ENCODE results near the gene A1CF.
A peak's percentile ranks its signal among the peaks of the same experiment; 100 is the strongest.
"Not testable (repeated sequence)": the region's sequence is repeated elsewhere in the genome, so short reads cannot be mapped to it uniquely, and the experiment has no call there.

A1CF gene, protein sequence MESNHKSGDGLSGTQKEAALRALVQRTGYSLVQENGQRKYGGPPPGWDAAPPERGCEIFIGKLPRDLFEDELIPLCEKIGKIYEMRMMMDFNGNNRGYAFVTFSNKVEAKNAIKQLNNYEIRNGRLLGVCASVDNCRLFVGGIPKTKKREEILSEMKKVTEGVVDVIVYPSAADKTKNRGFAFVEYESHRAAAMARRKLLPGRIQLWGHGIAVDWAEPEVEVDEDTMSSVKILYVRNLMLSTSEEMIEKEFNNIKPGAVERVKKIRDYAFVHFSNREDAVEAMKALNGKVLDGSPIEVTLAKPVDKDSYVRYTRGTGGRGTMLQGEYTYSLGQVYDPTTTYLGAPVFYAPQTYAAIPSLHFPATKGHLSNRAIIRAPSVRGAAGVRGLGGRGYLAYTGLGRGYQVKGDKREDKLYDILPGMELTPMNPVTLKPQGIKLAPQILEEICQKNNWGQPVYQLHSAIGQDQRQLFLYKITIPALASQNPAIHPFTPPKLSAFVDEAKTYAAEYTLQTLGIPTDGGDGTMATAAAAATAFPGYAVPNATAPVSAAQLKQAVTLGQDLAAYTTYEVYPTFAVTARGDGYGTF

GRCh38 chr10:50885097-50885859, at the start of gene A1CF:
Gene A1CF, minus strand, starts transcription at chr10:50885627. Its CDS starts 25,687 bp downstream, at chr10:50859940.
- DNase-seq (ENCODE audit: low spot score) = peak; percentile 62

DNA sequence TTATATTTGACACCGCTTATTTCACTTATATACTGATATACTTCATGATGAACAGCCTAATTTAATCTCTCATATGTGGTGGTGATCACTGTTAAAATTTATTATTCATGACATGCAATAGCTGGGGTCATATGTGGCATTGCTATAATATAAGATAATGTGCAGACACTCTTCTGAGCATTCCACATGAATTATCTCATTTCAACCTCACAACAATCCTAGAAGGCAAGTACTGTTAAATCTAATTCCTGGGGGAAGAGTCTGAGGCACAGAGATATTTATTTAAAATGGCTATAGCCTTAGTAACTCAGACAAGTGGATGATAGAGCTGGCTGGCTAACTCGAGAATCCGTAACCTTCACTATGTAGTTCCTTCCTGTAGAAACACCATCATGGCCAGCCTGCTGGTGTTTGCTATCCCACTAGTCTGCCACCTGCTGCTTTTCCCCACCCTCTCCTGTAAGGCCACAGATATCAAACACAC, 46.6 kb upstream of the A1CF start:
- no peak for DNase-seq (ENCODE audit: low spot score)

DNA sequence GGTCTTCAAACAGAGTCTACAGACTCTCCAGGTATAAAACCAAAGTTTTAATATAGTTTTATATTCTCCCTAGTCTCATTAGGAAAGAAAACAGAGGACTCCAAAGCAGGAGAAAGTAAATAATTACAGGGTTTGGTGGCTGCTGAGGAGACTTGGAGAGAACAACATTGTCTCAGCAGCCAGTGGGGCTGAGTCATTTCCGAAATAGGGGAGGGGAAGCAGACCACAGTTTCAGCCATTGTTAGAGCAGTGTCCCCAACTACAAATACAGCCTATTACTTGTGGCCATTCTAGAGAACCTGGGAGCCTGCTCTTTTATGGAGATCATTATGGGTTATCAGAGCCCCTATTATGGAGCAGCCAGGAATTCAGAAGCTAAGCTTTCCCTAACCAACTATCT, 44.2 kb upstream of the A1CF start:
- no peak for DNase-seq (ENCODE audit: low spot score)

GRCh38 chr10:50928190-50928552, 42.7 kb upstream of the A1CF start:
- no peak for DNase-seq (ENCODE audit: low spot score)

DNA sequence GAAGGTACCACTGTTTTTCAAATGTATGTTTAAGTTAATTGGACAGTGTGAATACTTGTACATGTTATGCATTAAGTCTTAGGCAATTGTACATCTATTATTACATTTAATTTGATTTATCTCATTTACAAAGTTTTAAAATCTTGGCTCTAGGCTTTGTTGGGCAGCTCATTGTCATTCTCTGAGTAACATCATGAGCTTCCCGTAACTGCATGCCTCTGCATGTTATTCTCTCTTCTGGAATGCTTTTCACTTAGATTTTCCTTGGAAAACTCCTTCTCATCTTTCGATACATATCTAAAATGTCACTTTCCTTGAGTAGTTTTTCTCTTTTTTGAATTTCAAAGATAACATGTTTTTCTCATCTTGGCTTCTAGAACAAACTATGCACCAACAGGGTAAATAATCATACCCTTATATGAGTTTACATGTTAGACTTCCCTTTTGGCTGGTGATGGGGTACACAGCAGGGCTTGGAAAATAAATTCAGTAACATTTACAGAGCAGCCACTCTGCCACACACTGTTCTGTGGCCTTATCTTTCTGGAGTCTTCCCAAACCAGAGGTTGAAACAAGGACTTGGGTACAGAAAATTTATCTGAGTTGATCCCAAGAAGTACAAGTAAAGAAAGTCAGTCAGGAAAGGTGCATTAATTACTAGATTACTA, 42.2 kb upstream of the A1CF start:
- DNase-seq (ENCODE audit: low spot score) = no peak

DNA sequence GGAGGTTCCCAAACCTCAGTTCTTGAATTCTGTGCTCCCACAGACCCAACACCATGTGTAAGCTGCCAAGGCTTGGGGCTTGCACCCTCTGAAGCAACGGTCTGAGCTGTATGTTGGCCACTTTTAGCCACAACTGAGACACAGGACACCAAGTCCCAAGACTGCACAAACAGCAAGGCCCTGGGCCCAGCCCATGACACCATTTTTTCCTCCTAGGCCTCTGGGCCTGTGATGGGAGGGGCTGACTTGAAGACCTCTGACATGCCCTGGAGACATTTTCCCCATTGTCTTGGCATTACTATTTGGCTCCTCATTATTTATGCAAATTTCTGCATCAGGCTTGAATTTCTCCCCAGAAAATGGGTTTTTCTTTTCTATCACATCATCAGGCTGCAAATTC, 38.0 kb upstream of the A1CF start:
- DNase-seq (ENCODE audit: low spot score) = not testable (repeated sequence)

DNA sequence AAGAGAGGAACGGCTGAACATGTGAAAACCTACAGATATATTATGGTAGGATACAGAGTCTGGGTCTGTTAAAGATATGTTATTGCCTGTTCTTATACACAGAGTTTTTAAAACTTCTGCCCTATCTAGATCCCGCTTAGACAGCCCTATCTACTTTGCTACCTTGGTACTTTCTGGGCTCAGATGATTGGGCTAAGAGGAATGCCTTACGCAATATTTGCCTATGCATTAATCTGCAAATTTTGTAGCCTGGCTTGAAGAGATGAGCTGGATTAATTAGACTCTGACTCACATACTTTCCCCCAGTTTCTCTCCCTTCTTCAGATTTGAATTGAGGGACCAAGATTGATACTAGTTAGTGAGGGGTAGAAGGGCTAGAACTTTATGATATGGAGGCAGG, 33.6 kb upstream of the A1CF start:
- DNase-seq (ENCODE audit: low spot score) = no peak

DNA sequence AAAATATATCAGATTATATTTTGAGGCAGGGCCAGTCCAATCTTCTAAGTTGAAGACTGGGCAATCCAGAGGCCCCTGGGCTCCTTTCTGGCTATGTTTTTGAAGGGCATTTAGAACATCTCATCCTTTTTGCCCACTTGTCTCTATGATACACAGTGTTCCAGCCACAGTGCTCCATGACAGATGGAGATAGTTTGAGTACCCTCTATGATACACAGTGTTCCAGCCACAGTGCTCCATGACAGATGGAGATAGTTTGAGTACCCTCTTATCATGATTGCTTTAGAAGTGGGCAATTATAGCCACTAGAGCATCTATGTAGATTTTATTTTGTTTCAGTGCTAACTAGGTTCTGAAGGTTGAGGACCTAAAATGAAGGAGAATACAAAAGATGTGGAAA, 33.1 kb upstream of the A1CF start:
- no peak for DNase-seq (ENCODE audit: low spot score)

DNA sequence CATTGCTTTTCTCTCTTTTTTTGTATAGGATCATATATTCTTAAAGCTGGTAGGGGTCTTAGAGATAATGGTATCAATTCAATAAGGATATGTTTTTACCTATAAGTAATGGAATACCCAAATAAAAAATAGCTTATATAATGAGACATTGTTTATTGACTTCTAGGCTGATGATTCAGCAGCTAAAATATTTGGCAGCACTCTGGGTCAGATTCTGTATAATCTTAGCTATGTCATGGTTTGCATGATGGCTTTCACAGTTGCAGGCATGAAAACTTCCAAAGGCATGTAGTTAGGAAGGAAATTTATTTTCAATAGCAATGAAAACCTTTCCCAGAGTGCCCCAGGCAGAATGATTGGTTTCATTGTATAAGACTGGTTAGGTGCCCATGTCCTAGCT, 32.1 kb upstream of the A1CF start:
- no peak for DNase-seq (ENCODE audit: low spot score)

- no peak for DNase-seq (ENCODE audit: low spot score)
Measured at GRCh38 chr10:50909334-50910014, 24.0 kb upstream of the A1CF start.

DNA sequence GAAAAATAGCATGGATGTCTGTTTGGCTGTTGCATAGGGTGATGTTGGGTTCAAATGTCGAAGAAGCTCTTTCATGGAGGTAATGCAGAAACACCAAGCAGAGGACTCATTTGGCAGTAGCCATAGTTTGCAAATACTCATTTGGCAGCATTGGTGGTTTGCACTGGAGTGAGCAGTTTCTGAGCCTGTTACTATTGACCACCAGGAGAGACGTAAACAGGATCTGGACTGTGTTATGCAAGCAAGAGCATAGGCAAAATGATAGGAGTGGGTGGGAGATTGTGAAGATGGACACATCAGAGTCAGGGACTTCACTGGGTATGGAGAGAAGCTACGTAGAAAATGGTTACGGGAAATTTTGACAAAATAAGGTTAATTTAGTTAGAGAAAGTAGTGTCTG, 22.9 kb upstream of the A1CF start:
- no peak for DNase-seq (ENCODE audit: low spot score)

DNA sequence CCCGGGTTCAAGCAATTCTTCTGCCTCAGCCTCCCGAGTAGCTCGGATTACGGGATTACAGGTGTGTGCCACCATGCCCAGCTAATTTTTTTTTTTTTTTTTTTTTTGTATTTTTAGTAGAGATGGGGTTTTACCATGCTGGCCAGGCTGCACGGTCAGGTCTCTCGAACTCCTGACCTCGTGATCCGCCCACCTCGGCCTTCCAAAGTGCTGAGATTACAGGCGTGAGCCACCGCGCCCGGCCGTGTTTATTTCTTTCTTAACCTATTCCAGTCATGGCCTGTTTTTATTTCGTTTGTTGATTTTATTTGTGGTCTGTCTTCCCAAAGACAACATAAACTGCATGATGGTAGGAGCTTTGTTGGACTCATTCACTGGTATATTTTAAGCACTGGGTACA, 20.4 kb upstream of the A1CF start:
- not testable (repeated sequence) for DNase-seq (ENCODE audit: low spot score)

DNA sequence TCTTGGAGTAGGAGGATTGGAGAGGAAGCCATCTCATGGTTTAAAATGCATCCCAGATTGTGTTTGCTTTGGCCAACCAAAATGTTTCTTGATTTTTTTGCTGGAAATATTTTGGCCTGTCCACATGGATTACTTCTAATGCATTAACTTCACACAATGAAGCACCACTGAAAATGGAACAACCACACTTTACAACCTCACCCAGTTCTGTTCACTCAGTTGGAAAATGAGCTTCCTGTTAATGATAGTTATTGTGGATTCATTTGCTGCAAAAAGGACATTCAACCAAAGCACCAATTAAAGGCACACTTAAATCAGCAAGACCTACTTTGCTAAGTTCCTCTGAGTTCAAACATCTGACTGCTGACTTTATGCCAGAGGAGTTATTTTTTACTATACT, 11.3 kb upstream of the A1CF start:
- no peak for DNase-seq (ENCODE audit: low spot score)

DNA sequence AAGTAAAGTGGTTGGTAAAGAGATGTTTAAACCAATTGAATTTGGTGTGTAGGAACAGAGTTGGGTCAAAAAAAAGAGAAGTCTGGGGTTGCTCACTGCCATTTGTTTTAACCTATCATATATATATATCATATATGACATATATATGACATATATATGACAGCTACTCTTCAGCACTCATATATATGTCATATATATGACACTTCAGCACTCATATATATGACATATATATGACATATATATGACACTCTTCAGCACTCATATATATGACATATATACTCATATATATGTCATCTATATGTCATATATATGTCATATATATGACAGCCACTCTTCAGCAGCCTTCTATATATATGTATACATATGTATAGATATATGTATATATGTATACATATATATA, 8.9 kb upstream of the A1CF start:
- DNase-seq (ENCODE audit: low spot score) = no peak

GRCh38 chr10:50892467-50892866, 7.0 kb upstream of the A1CF start:
- DNase-seq (ENCODE audit: low spot score) = no peak

- no peak for DNase-seq (ENCODE audit: low spot score)
Measured at GRCh38 chr10:50884302-50884701, 1.1 kb downstream of the A1CF start.

- DNase-seq (ENCODE audit: low spot score) = no peak
Measured at GRCh38 chr10:50883629-50884028, 1.8 kb downstream of the A1CF start.

- DNase-seq (ENCODE audit: low spot score) = no peak
Measured at GRCh38 chr10:50882540-50882983, 2.9 kb downstream of the A1CF start.

DNA sequence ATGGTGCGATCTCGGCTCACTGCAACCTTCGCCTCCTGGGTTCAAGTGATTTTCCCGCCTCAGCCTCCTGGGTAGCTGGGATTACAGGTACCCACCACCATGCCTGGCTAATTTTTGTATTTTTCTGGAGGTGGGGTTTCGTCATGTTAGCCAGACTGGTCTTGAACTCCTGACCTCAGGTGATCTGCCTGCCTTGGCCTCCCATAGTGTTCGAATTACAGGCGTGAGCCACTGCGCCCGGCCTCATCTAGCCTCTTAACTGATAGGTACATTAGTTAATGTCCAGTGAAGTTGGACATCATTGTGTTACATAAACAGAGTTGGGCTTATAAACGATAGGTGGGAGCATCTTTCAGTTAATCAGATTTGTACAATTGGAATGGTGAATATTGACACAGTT, 4.4 kb downstream of the A1CF start:
- DNase-seq (ENCODE audit: low spot score) = not testable (repeated sequence)

DNA sequence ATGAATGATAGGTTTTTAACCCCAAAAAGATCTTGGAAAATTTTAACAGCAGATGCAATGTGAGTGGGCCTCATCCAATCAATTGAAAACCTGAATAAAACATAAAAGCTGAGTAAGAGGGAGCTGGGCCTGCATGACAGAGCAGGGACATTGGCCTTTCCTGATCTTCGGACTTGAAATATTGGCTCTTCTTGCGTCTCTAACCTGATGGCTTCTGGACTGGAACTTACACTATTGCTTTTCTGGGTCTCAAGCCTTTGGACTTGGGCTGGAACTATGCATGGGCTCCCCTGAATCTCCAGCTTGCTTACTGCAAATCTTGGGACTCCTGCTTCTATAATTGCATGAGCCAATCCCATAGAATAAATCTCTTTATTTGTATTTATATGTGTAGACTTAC, 9.0 kb downstream of the A1CF start:
- DNase-seq (ENCODE audit: low spot score) = no peak

GRCh38 chr10:50874723-50875122, 10.7 kb downstream of the A1CF start:
- DNase-seq (ENCODE audit: low spot score) = no peak

GRCh38 chr10:50866317-50866716, 19.1 kb downstream of the A1CF start:
- DNase-seq (ENCODE audit: low spot score) = no peak
